Hepatocyte (in vitro differentiated cells): ENCODE measurements around the gene PDE4D.

Experiments used
- CTCF ChIP-seq: fragments of 200-600 bp; sonication (generic); IDR thresholded peaks from 2 replicates; pipeline ENCODE4 v1.5.1; 2016; ENCODE audit warnings: antibody characterized with exemption, mild to moderate bottlenecking; ENCODE audit not compliant: poor library complexity
- EZH2 ChIP-seq: fragments of 200-600 bp; sonication (generic); IDR thresholded peaks from 2 replicates; pipeline ENCODE4 v1.6.1; 2016; ENCODE audit warnings: antibody characterized with exemption, mild to moderate bottlenecking, borderline replicate concordance
- EZH2phosphoT487 ChIP-seq: fragments of 200-600 bp; sonication (generic); IDR thresholded peaks from one replicate; pipeline ENCODE4 v1.6.1; 2018; ENCODE audit warnings: antibody characterized with exemption, mild to moderate bottlenecking, low read depth, moderate library complexity; ENCODE audit not compliant: unreplicated experiment, severe bottlenecking

- TF ChIP-seq CTCF, result no peak
- TF ChIP-seq EZH2phosphoT487, result no peak
- no peak for TF ChIP-seq EZH2
Measured at GRCh38 chr5:59040804-59041201, 852.7 kb downstream of the PDE4D start.
